T follicular helper cell (primary cell): Measurements from ENCODE around the gene PIK3R4.

Source experiments
- DNase-seq: peaks from one replicate; pipeline ENCODE4 v3.0.0-alpha.2; 2020; ENCODE audit warnings: low read depth

The PIK3R4 gene

DNA sequence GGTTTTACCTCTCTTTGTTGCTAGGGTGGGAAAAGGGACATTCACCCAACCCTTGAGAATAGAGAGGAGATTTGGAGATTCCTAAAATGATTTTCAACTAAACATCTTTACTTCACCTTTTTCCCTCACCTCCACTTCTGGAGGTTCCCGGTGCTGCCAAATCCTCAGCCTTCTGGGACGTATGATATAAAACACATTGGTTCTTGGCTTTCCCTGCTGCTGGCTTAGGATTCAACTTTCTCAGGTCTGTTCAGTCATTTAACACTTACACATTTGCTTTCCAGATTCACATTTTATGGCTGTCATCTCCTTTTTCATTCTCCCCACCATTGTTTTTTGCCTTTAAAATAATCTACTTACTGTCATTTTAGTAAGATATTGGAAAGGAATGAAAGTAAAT is 106.6 kb downstream of the PIK3R4 start:
- no peak for DNase-seq

DNA sequence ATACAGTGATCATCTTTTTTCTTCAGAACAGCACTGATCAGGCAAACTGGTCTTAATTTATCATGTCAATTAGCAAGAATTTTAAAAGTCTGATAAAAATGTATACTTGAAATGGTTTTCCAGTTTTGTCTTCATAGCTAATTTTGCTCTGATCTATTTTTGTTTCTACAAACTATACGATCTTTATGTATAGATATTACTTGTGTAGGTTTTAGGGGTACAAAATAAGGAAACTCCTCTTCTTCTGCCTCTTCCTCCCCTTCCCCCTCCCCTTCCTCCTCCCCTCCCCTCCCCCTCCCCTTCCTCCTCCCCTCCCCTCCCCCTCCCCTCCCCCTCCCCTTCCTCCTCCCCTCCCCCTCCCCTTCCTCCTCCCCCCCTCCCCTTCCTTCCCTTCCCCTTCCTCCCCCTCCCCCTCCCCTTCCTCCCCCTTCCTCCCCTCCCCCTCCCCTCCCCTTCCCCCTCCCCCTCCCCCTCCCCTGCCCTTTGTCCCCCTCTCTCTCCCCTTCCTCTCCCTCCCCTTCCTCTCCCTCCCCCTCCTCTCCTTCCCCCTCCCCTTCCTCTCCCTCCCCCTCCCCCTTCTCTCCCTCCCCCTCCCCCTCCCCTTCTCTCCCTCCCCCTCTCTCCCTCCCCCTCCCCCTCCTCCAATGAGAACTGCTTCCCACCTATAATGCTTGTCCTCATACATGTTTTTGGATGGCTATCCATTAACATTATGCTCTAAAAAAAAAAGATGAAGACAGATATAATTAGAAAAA is 110.0 kb downstream of the PIK3R4 start:
- DNase-seq, result no peak

DNA sequence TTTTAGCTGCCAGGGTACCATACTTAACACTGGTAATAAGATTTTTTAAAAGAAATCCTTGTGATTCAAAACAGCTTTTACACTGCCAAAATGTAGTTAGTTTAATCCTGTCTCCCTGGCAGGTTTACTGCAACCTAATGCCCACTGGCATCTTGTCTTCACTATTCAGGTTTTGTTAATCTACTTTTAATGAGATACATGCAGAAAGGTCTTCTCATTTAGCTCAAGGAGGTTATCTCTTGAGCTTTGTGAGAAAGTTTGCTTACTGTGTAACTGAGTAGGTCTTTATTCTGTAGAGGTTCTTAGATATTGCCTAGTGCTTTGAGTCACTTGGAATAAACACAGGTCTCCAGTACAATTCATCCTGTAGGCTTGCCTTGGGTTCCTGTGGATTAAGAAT is 110.7 kb downstream of the PIK3R4 start:
- no peak for DNase-seq

DNA sequence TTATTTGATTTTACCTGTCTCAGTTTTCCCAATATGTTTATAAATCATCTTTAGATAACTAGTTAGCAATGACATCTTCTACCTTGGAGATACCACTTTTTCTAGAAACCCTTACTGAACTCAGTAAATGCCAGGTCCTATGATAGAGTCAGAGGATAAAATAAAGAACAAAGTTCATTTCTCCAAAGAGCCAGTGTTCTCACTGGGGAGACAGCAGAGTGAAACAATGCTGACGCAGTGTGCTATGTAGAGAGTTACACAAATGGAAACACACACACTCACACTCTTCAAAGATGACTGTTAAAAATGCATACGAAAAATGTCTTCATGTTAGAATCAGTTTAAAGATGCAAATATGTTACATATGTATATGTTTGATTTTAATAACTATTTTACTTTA is 111.3 kb downstream of the PIK3R4 start:
- DNase-seq, result no peak
